Measurements from ENCODE around the gene C11orf98. TPM values are rescaled to one million over a fixed set of nuclear protein-coding genes. Genes with fewer than 3 reads are reported as not detected.

The C11orf98 gene
- total and polyA plus RNA-seq, 2 donors (not counting 3 experiments of a cell fraction or from before 2014, with no cell fraction given), result 39.5 to 61.0 TPM

DNA sequence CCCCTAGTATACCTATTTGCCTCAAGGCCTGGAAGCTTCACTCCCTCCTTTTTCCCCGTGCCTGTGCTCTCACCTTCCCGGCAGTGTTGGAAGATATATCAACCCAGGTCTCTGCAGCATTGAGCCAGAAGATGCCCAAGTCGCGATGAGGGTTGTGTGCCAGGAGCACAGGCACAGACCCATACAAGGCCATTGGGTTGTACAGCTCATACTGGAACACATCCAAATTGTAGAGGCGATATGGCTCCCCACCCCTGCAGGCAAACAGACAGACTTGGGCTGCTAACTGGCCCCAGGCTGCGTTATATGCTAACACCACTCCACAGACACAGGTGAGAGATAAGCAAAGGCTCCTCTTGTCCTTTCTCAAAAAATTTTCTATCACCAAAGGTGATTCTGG, 32.5 kb downstream of the C11orf98 start:
- TF ChIP-seq POLR2A (IDR thresholded peaks at IDR 0.05; ENCODE audit: low read depth, low read length) (no peak), POLR2AphosphoS5 (IDR thresholded peaks at IDR 0.05; ENCODE audit: insufficient read depth, low read depth, low read length) (no peak), FOS (IDR thresholded peaks at IDR 0.05; ENCODE audit: borderline replicate concordance, insufficient read depth, low read length) (no peak), GATA2 (IDR thresholded peaks at IDR 0.05; ENCODE audit: insufficient read depth, insufficient read length, low read depth, low read length) (no peak), MYC (IDR thresholded peaks at IDR 0.05; ENCODE audit: low read depth, low read length) (no peak), JUN (IDR thresholded peaks at IDR 0.05; ENCODE audit: borderline replicate concordance, insufficient read depth, insufficient read length, low read depth) (no peak), EZH2 (IDR thresholded peaks at IDR 0.05; ENCODE audit: borderline replicate concordance, low read depth, low read length, severe bottlenecking) (no peak)
- TF ChIP-seq, protein P1, sequence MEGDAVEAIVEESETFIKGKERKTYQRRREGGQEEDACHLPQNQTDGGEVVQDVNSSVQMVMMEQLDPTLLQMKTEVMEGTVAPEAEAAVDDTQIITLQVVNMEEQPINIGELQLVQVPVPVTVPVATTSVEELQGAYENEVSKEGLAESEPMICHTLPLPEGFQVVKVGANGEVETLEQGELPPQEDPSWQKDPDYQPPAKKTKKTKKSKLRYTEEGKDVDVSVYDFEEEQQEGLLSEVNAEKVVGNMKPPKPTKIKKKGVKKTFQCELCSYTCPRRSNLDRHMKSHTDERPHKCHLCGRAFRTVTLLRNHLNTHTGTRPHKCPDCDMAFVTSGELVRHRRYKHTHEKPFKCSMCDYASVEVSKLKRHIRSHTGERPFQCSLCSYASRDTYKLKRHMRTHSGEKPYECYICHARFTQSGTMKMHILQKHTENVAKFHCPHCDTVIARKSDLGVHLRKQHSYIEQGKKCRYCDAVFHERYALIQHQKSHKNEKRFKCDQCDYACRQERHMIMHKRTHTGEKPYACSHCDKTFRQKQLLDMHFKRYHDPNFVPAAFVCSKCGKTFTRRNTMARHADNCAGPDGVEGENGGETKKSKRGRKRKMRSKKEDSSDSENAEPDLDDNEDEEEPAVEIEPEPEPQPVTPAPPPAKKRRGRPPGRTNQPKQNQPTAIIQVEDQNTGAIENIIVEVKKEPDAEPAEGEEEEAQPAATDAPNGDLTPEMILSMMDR (IDR thresholded peaks at IDR 0.05; ENCODE audit: extremely low read depth in 1 of 2, insufficient read depth in 1 of 2, low read depth in 1 of 2, low read length in 2 of 2), result no peak
- TF ChIP-seq, protein P2, sequence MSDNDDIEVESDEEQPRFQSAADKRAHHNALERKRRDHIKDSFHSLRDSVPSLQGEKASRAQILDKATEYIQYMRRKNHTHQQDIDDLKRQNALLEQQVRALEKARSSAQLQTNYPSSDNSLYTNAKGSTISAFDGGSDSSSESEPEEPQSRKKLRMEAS (IDR thresholded peaks at IDR 0.05; ENCODE audit: insufficient read depth, insufficient read length), result no peak
- no peaks in the 10 kb centered on the region for H3K4me1 ChIP-seq (ENCODE audit: control insufficient read depth, extremely low read depth, insufficient read depth, low read length)
- H3K4me2 ChIP-seq (ENCODE audit: insufficient read depth, low read length), result no peak overlapping the region

More for the DNA sequence above, 32.5 kb downstream of the C11orf98 start:
- no peaks in the 10 kb centered on the region for H3K27me3 ChIP-seq (ENCODE audit: control insufficient read depth in 2 of 2, insufficient read depth in 2 of 2, low read length in 2 of 2)
- no peak overlapping the region for H3K9ac ChIP-seq (replicated peaks; ENCODE audit: extremely low read depth, insufficient read depth, low read length)
- FAIRE-seq (no peak), DNase-seq (ENCODE audit: low read depth, low spot score) (no peak)
- H3K36me3 ChIP-seq (ENCODE audit: control insufficient read depth in 2 of 2, extremely low read depth in 1 of 2, insufficient read depth in 2 of 2, low read length in 2 of 2), result peaks cover 40 to 59% of the 10 kb centered on the region in 2 experiments
- H4K20me1 ChIP-seq (replicated peaks; ENCODE audit: control insufficient read depth, extremely low read depth, insufficient read depth, low read length), result no peaks in the 10 kb centered on the region
- BruUV-seq (replicated peaks), result TSS peak; percentile 1
- H2AFZ ChIP-seq (ENCODE audit: low read depth, low read length), result no peak overlapping the region
- H3K27ac ChIP-seq (ENCODE audit: insufficient read depth, low read depth, low read length), result no peak overlapping the region
- CTCF ChIA-PET, result no interaction called here
- no peaks in the 10 kb centered on the region for H3K9me1 ChIP-seq (replicated peaks; ENCODE audit: control insufficient read depth, extremely low read depth, insufficient read depth, low read length)
- no peak overlapping the region for H3K4me3 ChIP-seq (replicated peaks in 1 of 3; ENCODE audit: insufficient read depth in 1 of 3, low read depth in 1 of 3, low read length in 3 of 3)
- no peaks in the 10 kb centered on the region for H3K9me3 ChIP-seq (replicated peaks; ENCODE audit: control insufficient read depth, insufficient read depth, low read length)
- no peaks in the 10 kb centered on the region for H3K79me2 ChIP-seq (ENCODE audit: control insufficient read depth, insufficient read depth, low read length)
- POLR2A ChIA-PET, result no interaction called here
- intact Hi-C loops (cut with micrococcal nuclease), result no loop called here
- dilution Hi-C loops (cut with MboI; ENCODE audit: extremely low pct_ligation_motif_present, low sequenced_read_pairs), result no loop called here

Data from endothelial cell of umbilical vein (primary cell).